GM12891 (cell line): Measurements from ENCODE around the gene SCAPER.

Experiments
- DNase-seq: peaks from one replicate; pipeline ENCODE4 v3.0.0; 2011; ENCODE audit warnings: low spot score; ENCODE audit not compliant: insufficient read length
- FAIRE-seq: peaks from 2 replicates; lab custom pipeline; 2011; peaks lifted over from hg19 to GRCh38; lab: Jason Lieb, UNC
- PAX5 ChIP-seq: IDR thresholded peaks from 2 replicates; pipeline ENCODE4 v1.6.1; 2011; ENCODE audit warnings: low read length, moderate library complexity, mild to moderate bottlenecking; ENCODE audit not compliant: insufficient read depth, severe bottlenecking
- POLR2A ChIP-seq: IDR thresholded peaks from 2 replicates; pipeline ENCODE4 v1.6.1; 2011; ENCODE audit warnings: low read depth, low read length, control low read depth
- POLR2AphosphoS5 ChIP-seq: IDR thresholded peaks from 2 replicates; pipeline ENCODE4 v1.6.1; 2011; ENCODE audit warnings: low read depth, low read length, control low read depth
- POU2F2 ChIP-seq: IDR thresholded peaks from 2 replicates; pipeline ENCODE4 v1.6.1; 2011; ENCODE audit warnings: low read depth, mild to moderate bottlenecking, control low read depth, low read length, moderate library complexity
- SPI1 ChIP-seq: IDR thresholded peaks from 2 replicates; pipeline ENCODE4 v1.6.1; 2011; ENCODE audit warnings: low read depth, low read length, control low read depth
- TAF1 ChIP-seq: IDR thresholded peaks from 2 replicates; pipeline ENCODE4 v1.6.1; 2011; ENCODE audit warnings: low read depth, low read length, control low read depth

The SCAPER gene

DNA sequence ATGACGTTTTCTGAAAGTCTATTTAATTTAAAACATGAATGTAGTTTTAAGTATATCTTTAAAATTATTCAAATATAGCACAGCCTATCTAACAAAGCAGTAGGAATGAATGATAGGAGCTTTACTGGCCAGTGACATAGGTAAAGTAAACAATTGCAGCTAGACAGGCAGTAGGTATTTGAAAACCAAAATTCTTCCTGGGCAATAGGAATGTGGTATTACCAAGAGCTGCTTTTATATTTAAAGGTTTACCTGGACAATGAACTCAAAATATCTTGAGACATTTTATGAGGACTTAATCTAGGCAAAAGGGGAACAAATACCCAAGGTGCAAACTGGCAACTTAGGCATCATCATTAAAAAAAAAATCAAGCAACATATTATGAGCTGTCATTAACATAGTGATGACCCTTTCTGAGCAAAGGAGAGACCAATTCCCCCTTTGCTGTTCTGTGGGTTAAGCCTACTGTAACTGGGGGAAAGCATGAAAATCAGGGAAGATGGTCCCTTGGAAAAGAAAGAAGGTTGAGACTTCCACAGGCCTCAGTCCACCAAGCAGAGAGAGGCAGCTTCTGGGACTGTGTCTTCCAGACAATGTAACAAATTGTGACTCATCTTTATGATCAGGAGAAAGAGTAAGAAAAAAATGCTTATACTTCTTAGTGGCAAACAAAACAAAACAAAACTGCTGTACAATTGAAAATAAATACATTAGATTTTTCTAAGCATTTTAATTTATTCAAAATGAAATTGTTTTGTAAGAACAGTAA, 555.7 kb downstream of the SCAPER start:
- DNase-seq: no peak
- no peak for TF ChIP-seq POU2F2
- TF ChIP-seq SPI1: no peak
- TF ChIP-seq TAF1: no peak
- no peak for TF ChIP-seq PAX5
- no peak for TF ChIP-seq POLR2AphosphoS5
- no peak for TF ChIP-seq POLR2A
- FAIRE-seq: no peak

DNA sequence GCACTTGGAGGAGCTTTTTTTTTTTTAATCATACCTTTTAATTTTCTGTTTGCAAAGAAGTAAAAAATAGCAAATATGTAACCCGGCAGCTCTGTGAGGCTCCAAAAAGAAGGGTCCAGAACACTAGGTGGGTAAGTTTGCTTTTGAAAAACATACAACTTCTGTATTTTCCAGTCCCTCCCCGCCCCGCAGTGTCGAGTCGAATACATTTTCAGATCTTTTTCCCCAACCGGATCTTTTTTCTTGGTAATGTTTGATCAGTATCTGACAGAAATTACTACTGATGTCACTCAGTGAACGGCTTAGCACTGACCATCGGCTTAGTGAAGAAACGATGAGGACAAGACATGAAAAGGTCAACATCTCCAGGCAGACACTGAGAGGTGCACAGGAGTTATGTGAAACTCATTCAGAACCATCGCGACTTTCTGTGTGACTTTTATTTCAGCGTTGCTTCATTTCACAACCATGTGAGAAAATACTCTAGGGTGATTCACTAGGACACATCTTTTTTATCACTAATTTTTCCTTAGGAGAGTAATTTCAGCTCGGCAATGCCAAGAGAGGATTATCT, 557.6 kb downstream of the SCAPER start:
- TF ChIP-seq PAX5 (no peak), TAF1 (no peak), POLR2A (no peak), POLR2AphosphoS5 (no peak), POU2F2 (no peak), SPI1 (no peak)
- DNase-seq (no peak), FAIRE-seq (no peak)

DNA sequence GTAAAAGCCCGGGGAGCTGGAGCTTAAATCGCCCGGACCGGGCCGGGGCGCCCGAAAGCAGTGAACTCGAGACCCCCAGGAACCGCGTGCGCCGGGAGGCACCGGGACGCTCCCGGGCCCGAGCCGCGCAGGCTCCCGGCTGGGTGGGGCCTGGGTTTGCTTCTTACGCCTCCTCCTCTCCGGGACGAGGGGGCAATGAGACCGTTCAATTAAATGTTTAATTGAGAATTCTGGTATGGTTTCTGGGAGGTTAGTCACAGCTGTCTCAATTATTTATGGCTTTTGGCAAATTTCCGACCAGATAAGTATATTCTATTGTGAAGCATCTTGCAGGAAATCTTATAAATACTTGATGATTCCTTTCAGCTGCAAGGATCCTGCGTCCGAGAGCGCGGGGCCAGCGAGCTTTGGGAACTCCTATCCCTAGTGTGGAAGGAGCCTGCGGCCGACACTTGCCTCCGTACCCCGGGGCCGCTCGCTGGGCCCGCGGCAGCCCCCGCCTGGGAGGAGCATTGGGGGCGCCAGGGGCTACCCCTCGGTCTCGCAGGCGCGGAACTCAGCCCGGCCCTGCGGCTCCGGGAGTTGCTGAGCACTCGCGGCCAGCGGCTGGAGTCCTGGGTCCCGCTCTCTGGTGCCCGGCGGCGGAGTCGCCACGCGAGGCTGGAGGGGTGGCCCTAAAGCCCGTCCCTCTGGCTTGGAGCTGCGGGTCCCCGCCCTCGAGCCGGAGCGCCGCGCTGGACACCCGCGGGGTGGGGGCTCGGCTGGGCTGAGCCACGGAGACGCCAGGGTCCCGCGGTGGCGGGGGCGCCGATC, 558.3 kb downstream of the SCAPER start:
- peak; percentile 35 for FAIRE-seq
- TF ChIP-seq PAX5: no peak
- TF ChIP-seq SPI1: no peak
- TF ChIP-seq POLR2AphosphoS5: no peak
- no peak for TF ChIP-seq POU2F2
- TF ChIP-seq TAF1: no peak
- TF ChIP-seq POLR2A: no peak
- DNase-seq: no peak

DNA sequence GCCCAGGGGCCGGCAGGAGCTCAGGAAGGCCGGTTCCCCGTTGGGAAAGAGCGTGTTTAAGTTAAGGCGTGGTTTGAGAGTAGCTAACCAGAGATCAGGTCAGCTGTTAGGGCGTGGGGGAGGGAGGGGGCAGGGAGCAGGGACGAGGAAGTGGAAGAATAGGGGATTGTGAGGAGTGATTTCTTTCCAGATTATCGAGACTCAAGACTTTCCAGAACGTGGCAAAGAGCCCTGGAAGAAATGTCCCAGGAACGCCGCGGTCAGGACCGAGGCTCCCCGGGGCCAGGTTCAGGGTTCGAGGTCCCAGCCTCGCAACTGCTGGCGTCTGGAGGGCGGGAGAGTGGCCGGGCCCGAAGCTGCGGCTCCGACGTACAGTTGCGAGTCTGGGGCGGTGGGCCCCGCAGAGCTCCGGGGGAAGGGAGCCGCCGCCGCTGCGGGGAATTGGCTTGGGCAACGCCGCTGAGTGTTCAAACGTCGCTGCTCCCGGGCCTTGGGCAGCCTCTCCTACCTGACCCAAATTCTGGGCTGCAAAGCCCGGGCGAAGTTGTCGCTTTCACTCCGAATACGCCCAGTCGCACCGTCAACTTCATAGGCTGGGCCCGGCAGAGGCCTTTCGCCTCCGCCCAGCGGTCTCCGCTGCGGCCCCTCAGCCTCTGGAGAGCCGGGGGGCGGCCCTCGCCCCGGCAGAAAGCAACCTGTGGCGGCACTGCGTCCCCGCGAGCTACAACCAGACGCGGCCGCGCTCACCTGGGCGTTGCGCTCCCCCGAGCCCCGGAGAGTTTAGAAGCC, 559.1 kb downstream of the SCAPER start:
- FAIRE-seq (peak; percentile 72), DNase-seq (peak; percentile 55)
- TF ChIP-seq POLR2AphosphoS5: no peak
- no peak for TF ChIP-seq TAF1
- TF ChIP-seq POU2F2: no peak
- no peak for TF ChIP-seq SPI1
- no peak for TF ChIP-seq POLR2A
- no peak for TF ChIP-seq PAX5

DNA sequence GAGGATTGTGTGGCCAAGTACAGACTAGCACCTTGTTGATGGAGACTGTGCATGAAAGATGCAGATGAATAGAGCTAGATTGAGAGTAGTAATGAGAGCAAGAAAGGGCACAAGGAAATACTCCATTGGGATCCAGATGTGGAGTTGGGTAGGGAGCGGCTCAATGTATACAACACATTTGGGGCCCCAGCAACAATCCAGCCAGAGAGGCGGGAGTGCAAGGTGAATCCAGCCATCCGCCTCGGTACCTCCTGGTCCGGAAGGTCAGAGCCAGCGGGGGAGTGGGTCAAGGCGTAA, 559.6 kb downstream of the SCAPER start:
- DNase-seq (no peak), FAIRE-seq (no peak)
- TF ChIP-seq PAX5: no peak
- no peak for TF ChIP-seq POLR2AphosphoS5
- no peak for TF ChIP-seq POLR2A
- no peak for TF ChIP-seq TAF1
- TF ChIP-seq POU2F2: no peak
- no peak for TF ChIP-seq SPI1

DNA sequence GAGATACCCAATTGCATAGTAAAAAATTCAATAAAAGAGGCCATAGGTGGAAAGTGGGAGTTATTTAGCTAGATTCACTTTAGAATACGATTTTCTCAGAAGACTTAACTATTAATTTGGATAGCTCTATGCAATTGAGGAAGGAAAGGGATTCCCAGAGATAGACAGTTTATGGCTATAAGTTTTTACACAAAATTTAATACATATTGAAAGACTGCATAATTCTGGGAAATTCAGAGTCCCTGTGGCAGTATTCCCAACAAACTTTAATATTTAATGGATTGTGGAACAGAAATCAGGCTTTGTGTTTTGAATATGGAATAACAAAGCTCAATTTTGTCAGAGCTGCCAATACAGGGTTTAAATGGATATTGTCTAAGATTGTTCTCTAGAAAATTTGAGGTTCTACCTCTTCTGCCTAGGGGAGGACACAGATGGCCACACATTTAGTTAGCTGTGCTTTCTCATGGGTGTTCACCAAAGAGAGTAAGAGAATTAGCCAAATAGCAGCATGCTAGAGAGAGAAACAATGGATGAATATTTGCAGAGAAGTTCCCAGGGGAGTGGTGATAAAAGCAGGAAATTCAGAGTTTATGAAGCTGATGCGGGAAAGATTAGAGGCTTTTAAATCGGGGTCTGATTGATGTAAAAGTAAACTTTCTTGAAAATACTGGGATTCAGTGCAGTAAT, 560.1 kb downstream of the SCAPER start:
- FAIRE-seq: no peak
- no peak for TF ChIP-seq POLR2A
- no peak for TF ChIP-seq POU2F2
- no peak for TF ChIP-seq TAF1
- TF ChIP-seq POLR2AphosphoS5: no peak
- no peak for TF ChIP-seq PAX5
- TF ChIP-seq SPI1: no peak
- DNase-seq: no peak

DNA sequence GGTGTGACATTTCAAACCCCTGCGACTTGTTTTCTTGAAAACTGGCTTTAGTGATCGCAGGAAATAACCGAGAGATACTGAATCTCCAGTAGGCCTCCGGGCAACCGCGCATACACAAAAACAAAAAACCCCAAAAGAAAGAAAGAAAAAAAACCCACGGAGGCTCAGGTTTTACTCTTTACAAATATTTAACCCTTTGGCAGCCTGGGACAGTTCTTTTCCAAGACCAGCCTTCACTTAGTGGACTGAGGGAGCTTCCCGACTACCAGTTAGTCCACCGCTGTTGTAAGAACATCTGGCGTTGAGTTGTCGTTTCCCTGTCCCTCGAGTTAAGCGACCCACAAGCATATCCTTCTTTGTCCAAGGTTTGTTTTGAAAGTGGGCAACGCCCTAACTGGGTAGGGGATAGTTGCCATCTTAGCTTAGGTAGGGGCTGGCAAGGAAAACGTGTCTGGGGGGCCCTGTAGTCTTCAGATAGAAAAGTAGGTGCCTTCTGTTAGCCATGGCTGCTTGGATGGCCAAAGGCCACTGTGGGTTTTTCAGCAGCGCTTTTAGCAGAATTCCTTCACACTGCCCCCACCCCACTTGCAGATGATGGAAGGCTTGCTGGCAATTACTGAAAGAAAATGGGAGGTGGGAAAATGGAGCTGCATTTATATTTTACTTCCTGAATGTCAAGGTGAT, 561.7 kb downstream of the SCAPER start:
- TF ChIP-seq POLR2A: no peak
- TF ChIP-seq POU2F2: no peak
- FAIRE-seq (no peak), DNase-seq (no peak)
